Erythroblast (primary cell): ENCODE results near the gene PAWR.

Experiments used
- GATA1 ChIP-seq: IDR thresholded peaks from 2 replicates; pipeline ENCODE4 v1.6.1; 2011; ENCODE audit warnings: low read depth, mild to moderate bottlenecking, control low read depth, low read length, moderate library complexity
- POLR2A ChIP-seq: IDR thresholded peaks from 2 replicates; pipeline ENCODE4 v1.6.1; 2011; ENCODE audit warnings: mild to moderate bottlenecking, low read length

- no peak for TF ChIP-seq POLR2A
- no peak for TF ChIP-seq GATA1
Observed at GRCh38 chr12:79553863-79554574, 136.7 kb downstream of the PAWR start.
